Uterus (tissue), 4 donors: ENCODE measurements around the gene NUDT6. TPM values are rescaled to one million over a fixed set of nuclear protein-coding genes. Genes with fewer than 3 reads are reported as not detected.

ENCODE experiments used
- DNase-seq, 2 donors: peaks; one replicate each; pipeline ENCODE4 v3.0.0-alpha.2; 2019 to 2020
- H3K27ac ChIP-seq, 2 donors: fragments of 200-600 bp; sonication (generic); 1 replicate in 1 of 2; 2 replicates in 1 of 2; pipeline ENCODE4 v1.5.1; 2016 to 2018
- H3K27me3 ChIP-seq, 2 donors: fragments of 200-600 bp; sonication (generic); one replicate each; pipeline ENCODE4 v1.5.1; 2018 to 2019; ENCODE audit warnings: control low read depth in 1 of 2
- H3K36me3 ChIP-seq, 2 donors: fragments of 200-600 bp; sonication (generic); one replicate each; pipeline ENCODE4 v1.5.1; 2019; ENCODE audit warnings: control low read depth in 1 of 2
- H3K4me1 ChIP-seq, 2 donors: fragments of 200-600 bp; sonication (generic); one replicate each; pipeline ENCODE4 v1.5.1; 2018 to 2019; ENCODE audit warnings: control low read depth in 1 of 2
- H3K4me3 ChIP-seq, 2 donors: fragments of 200-600 bp; sonication (generic); 1 replicate in 1 of 2; 2 replicates in 1 of 2; pipeline ENCODE4 v1.5.1; 2018 to 2019; ENCODE audit warnings: mild to moderate bottlenecking in 1 of 2
- H3K9me3 ChIP-seq, 2 donors: fragments of 200-600 bp; sonication (generic); one replicate each; pipeline ENCODE4 v1.5.1; 2019; ENCODE audit warnings: control low read depth in 1 of 2
- CTCF ChIP-seq, 4 experiments: fragments of 200-600 bp in 2 of 4; fragments of 450-650 bp in 2 of 4; sonication (generic) in 2 of 4; IDR thresholded peaks; one replicate each; pipeline ENCODE4 v1.5.1; 2016 to 2019; ENCODE audit warnings: antibody characterized with exemption in 4 of 4, mild to moderate bottlenecking in 2 of 4, moderate library complexity in 1 of 4
- POLR2A ChIP-seq, 2 donors: fragments of 450-650 bp; IDR thresholded peaks; one replicate each; pipeline ENCODE4 v1.6.1; 2016; ENCODE audit warnings: antibody characterized with exemption in 2 of 2, mild to moderate bottlenecking in 1 of 2, moderate library complexity in 1 of 2
- intact Hi-C: fragments of 100-400 bp; cut with DNase I; formaldehyde crosslinking; loops from one replicate; pipeline ENCODE4 v1.15.1; 2023; ENCODE audit warnings: low total_unique reads
- total RNA-seq, 4 donors: library from RNA; depleted of rRNA in 3 of 4; stranded (reverse); fragments of >200 nt in 3 of 4; gene quantifications; one replicate each; pipeline versions ENCODE4 v1.1.0 to v1.2.4, GENCODE V29; 2014 to 2023
- donor health status: DM: yes; HTN: yes; CAD: no.

Gene NUDT6
- total RNA-seq, 4 donors from 2014 or later: 6.9 to 29.4 (median 11.6) TPM

- Histone ChIP-seq H3K27ac (no peak overlapping the region), H3K4me3 (no peak overlapping the region), H3K9me3 (no peaks in the 10 kb centered on the region), H3K4me1 (no peaks in the 10 kb centered on the region), H3K27me3 (no peaks in the 10 kb centered on the region), H3K36me3 (no peaks in the 10 kb centered on the region)
- DNase-seq: no peak
- intact Hi-C loops: no loop called here
- TF ChIP-seq POLR2A (IDR thresholded peaks at IDR 0.05): no peak
Observed at GRCh38 chr4:122963216-122963615, 40.8 kb upstream of the NUDT6 start.

- Histone ChIP-seq H3K27me3 (no peaks in the 10 kb centered on the region), H3K9me3 (no peaks in the 10 kb centered on the region), H3K4me3 (no peak overlapping the region), H3K4me1 (no peaks in the 10 kb centered on the region), H3K36me3 (no peaks in the 10 kb centered on the region), H3K27ac (peak overlapping the region; percentile 33 to 67)
- intact Hi-C loops: no loop called here
- TF ChIP-seq CTCF (IDR thresholded peaks at IDR 0.05): no peak
- no peak for DNase-seq
Observed at GRCh38 chr4:122960611-122961000, 38.2 kb upstream of the NUDT6 start.

- no peaks in the 10 kb centered on the region for H3K9me3 ChIP-seq
- peak overlapping the region in 1 of 2 donors; percentile 67 for H3K27ac ChIP-seq
- DNase-seq: no peak
- no peak overlapping the region for H3K4me3 ChIP-seq
- intact Hi-C loops: no loop called here
- H3K36me3 ChIP-seq: no peaks in the 10 kb centered on the region
- TF ChIP-seq CTCF (IDR thresholded peaks at IDR 0.05) (no peak), POLR2A (IDR thresholded peaks at IDR 0.05) (no peak)
- no peaks in the 10 kb centered on the region for H3K4me1 ChIP-seq
- no peaks in the 10 kb centered on the region for H3K27me3 ChIP-seq
Observed at GRCh38 chr4:122959981-122960610, 37.7 kb upstream of the NUDT6 start.

- Histone ChIP-seq H3K27me3 (no peaks in the 10 kb centered on the region), H3K4me1 (no peaks in the 10 kb centered on the region), H3K9me3 (no peaks in the 10 kb centered on the region), H3K36me3 (no peaks in the 10 kb centered on the region), H3K4me3 (no peak overlapping the region), H3K27ac (peak overlapping the region in 1 of 2 donors; percentile 67)
- DNase-seq: no peak
- TF ChIP-seq POLR2A (IDR thresholded peaks at IDR 0.05) (no peak), CTCF (IDR thresholded peaks at IDR 0.05) (no peak)
- intact Hi-C loops: no loop called here
Observed at GRCh38 chr4:122959441-122959840, 37.0 kb upstream of the NUDT6 start.

GRCh38 chr4:122958505-122958904, 36.1 kb upstream of the NUDT6 start:
- no peak overlapping the region for H3K27ac ChIP-seq
- H3K9me3 ChIP-seq: no peaks in the 10 kb centered on the region
- no peaks in the 10 kb centered on the region for H3K27me3 ChIP-seq
- no peaks in the 10 kb centered on the region for H3K4me1 ChIP-seq
- intact Hi-C loops: no loop called here
- H3K4me3 ChIP-seq: no peak overlapping the region
- TF ChIP-seq CTCF (IDR thresholded peaks at IDR 0.05) (no peak), POLR2A (IDR thresholded peaks at IDR 0.05) (no peak)
- H3K36me3 ChIP-seq: no peaks in the 10 kb centered on the region
- no peak for DNase-seq

- H3K27ac ChIP-seq: no peak overlapping the region
- no peaks in the 10 kb centered on the region for H3K4me1 ChIP-seq
- no peak for TF ChIP-seq POLR2A (IDR thresholded peaks at IDR 0.05)
- no peak for TF ChIP-seq CTCF (IDR thresholded peaks at IDR 0.05)
- no peaks in the 10 kb centered on the region for H3K27me3 ChIP-seq
- intact Hi-C loops: no loop called here
- no peaks in the 10 kb centered on the region for H3K9me3 ChIP-seq
- no peak overlapping the region for H3K4me3 ChIP-seq
- H3K36me3 ChIP-seq: no peaks in the 10 kb centered on the region
- DNase-seq: no peak
Observed at GRCh38 chr4:122953924-122954323, 31.5 kb upstream of the NUDT6 start.
